ENCODE data around the gene POLRMT. TPM values are rescaled to one million over a fixed set of nuclear protein-coding genes. Genes with fewer than 3 reads are reported as not detected.
A peak's percentile ranks its signal among the peaks of the same experiment; 100 is the strongest.

The POLRMT gene
- total and polyA plus RNA-seq, 7 donors, result 61.7 to 99.8 (median 78.8) TPM

GRCh38 chr19:584240-585001 lies 48.9 kb downstream of the POLRMT start:
- peak; percentile 74 for TF ChIP-seq CTCF (IDR thresholded peaks at IDR 0.05)
- intact Hi-C loops (cut with DNase I), result loop anchor here in 1 of 2 donors (10.0 kb wide), 1 partner anchor 150 kb away; no protein-coding TSS in a partner anchor
- DNase-seq (peak; percentile 57 to 82), ATAC-seq (peak; percentile 71 to 80 (median 74))
- Histone ChIP-seq H3K4me3 (no peak overlapping the region), H3K27ac (no peak overlapping the region), H3K36me3 (ENCODE audit: insufficient read depth in 1 of 2, low read depth in 1 of 2) (peaks cover 4 to 38% of the 10 kb centered on the region in 2 donors), H3K9me3 (no peaks in the 10 kb centered on the region), H3K27me3 (ENCODE audit: insufficient read depth in 3 of 3, low read length in 2 of 3) (peaks cover 0 to 17% (median 9%) of the 10 kb centered on the region in 3 donors), H3K4me1 (peaks cover 7% of the 10 kb centered on the region)
- WGBS, 3 donors, result 11 to 25% (median 15%) methylated on average over 37 to 38 of the region's 38 CpGs

- WGBS, 3 donors, result 43 to 68% (median 49%) methylated on average over 5 of the region's 5 CpGs
- peaks cover 12% of the 10 kb centered on the region for H3K4me1 ChIP-seq
- no peaks in the 10 kb centered on the region for H3K9me3 ChIP-seq
- no peak for TF ChIP-seq CTCF (IDR thresholded peaks at IDR 0.05)
- no peak overlapping the region for H3K4me3 ChIP-seq
- ATAC-seq, result peak in 1 of 4 donors; percentile 1
- DNase-seq, result no peak
- H3K36me3 ChIP-seq (ENCODE audit: insufficient read depth in 1 of 2, low read depth in 1 of 2), result peaks cover 4 to 43% of the 10 kb centered on the region in 2 donors
- peaks cover 0 to 12% (median 5%) of the 10 kb centered on the region in 3 donors for H3K27me3 ChIP-seq (ENCODE audit: insufficient read depth in 3 of 3, low read length in 2 of 3)
- no peak overlapping the region for H3K27ac ChIP-seq
- intact Hi-C loops (cut with DNase I), result loop anchor here in 1 of 2 donors (10.0 kb wide), 1 partner anchor 151 kb away; no protein-coding TSS in a partner anchor
These were observed 49.4 kb downstream of the POLRMT start for GRCh38 chr19:583968-584239.

GRCh38 chr19:583198-583967 lies 50.0 kb downstream of the POLRMT start:
- no peak overlapping the region for H3K4me3 ChIP-seq
- no peaks in the 10 kb centered on the region for H3K9me3 ChIP-seq
- DNase-seq, result no peak
- intact Hi-C loops (cut with DNase I), result loop anchor here in 1 of 2 donors (10.0 kb wide), 1 partner anchor 151 kb away; no protein-coding TSS in a partner anchor
- ATAC-seq, result peak in 3 of 4 donors; percentile 3 to 15 (median 5)
- TF ChIP-seq CTCF (IDR thresholded peaks at IDR 0.05), result no peak
- H3K27me3 ChIP-seq (ENCODE audit: insufficient read depth in 3 of 3, low read length in 2 of 3), result peaks cover 0 to 6% (median 2%) of the 10 kb centered on the region in 3 donors
- H3K27ac ChIP-seq, result no peak overlapping the region
- H3K36me3 ChIP-seq (ENCODE audit: insufficient read depth in 1 of 2, low read depth in 1 of 2), result peaks cover 4 to 44% of the 10 kb centered on the region in 2 donors
- peaks cover 17% of the 10 kb centered on the region for H3K4me1 ChIP-seq
- whole genome bisulfite sequencing, 3 donors, result 75 to 90% (median 76%) methylated on average over 24 to 27 of the region's 27 CpGs

- Histone ChIP-seq H3K4me3 (no peak overlapping the region), H3K27ac (no peak overlapping the region), H3K9me3 (no peaks in the 10 kb centered on the region), H3K27me3 (ENCODE audit: insufficient read depth in 3 of 3, low read length in 2 of 3) (no peaks in the 10 kb centered on the region), H3K36me3 (ENCODE audit: insufficient read depth in 1 of 2, low read depth in 1 of 2) (peaks cover 4 to 52% of the 10 kb centered on the region in 2 donors), H3K4me1 (peaks cover 23% of the 10 kb centered on the region)
- DNase-seq (peak in 1 of 2 donors; percentile 52), ATAC-seq (no peak)
- intact Hi-C loops (cut with DNase I), result loop anchor here in 1 of 2 donors (10.0 kb wide), 1 partner anchor 152 kb away; no protein-coding TSS in a partner anchor
- TF ChIP-seq CTCF (IDR thresholded peaks at IDR 0.05), result no peak
- 81 to 85% (median 82%) methylated on average over 24 to 31 of the region's 31 CpGs for WGBS, 3 donors
These were observed 50.7 kb downstream of the POLRMT start for GRCh38 chr19:582497-583197.

All from psoas muscle (tissue), 8 donors.